ENCODE data around the gene ANKRD44.
"Not testable (repeated sequence)": the region's sequence is repeated elsewhere in the genome, so short reads cannot be mapped to it uniquely, and the experiment has no call there.

ANKRD44 gene

DNA sequence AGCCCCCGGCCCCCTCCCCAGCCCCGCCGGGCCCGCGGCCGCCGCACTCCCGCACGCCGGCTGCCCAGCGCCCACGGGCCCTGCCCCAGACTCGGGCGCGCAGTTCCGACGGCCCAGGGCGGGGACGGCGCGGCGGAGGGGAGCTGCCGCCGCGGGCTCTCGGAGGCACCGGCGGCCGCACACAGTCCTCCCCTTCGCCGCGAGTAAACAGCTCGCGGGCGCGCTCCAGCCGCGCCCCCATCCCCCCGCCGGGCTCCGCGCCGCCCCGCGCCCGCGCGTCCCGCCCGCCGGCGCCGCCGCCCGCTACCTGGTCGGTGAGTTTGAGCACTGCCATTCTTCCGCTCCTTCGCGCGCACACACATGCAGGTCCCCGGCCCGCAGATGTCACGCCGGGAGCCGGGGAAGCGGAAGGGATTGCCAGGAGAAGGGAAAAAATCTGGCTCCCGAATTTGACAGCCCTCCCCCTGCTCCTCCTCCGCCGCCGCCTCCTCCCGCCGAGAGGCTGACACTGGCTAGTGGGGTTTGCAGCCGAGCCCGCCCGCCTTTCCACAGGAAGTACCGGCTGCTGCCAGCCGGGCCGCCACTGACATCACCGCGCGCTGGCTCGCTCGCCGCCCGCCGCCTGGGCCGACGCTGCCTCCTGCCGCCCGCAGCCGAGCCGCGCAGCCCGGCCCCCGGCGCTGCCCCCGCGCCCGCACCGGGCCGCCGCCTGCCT lies at the start of gene ANKRD44:
Gene ANKRD44 (minus strand): TSS at position 510 of the 715 bp plus-strand sequence. CDS start 176 bp downstream, at position 334.
- peak; percentile 89 for DNase-seq

DNA sequence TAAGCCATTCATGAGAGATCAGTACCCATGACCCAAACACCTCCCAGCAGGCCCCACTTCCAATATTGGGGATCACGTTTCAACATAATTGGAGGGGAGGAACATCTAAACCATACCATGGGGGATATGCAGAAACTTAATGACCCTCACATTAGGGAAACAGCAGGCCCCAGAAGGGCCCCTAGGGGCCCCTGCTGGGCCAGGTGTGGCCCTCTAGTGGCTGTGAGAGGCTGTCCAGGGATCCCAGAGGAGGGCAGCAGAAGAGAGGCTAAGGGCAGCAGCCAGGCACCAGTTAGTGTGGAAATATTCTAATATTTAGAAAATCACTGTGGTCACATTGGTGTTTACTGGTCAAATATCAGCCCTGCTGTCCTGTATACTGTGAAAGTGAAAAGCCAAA lies 49.3 kb upstream of the ANKRD44 start:
- DNase-seq: no peak

GRCh38 chr2:197358931-197359330 lies 48.4 kb upstream of the ANKRD44 start:
- no peak for DNase-seq

DNA sequence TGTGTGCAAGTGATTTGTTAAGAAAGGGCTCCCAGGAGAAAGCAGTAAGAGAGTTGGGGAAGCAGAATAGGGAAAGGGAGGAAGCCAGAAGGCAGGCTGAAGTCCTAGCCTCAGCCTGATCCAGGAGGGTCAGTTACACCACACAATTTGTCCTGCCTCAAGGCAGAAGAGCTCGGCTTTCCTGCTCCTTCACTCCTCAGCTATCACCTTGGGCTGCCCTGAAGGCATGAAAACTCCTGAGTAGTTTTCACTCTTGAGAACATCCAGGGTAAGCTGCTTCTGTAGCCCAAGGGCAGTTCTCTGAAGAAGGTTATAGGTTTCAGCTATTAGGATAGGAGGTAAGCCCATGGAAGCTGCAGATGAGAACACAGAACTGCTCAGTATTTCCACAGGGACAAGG lies 47.4 kb upstream of the ANKRD44 start:
- no peak for DNase-seq

DNA sequence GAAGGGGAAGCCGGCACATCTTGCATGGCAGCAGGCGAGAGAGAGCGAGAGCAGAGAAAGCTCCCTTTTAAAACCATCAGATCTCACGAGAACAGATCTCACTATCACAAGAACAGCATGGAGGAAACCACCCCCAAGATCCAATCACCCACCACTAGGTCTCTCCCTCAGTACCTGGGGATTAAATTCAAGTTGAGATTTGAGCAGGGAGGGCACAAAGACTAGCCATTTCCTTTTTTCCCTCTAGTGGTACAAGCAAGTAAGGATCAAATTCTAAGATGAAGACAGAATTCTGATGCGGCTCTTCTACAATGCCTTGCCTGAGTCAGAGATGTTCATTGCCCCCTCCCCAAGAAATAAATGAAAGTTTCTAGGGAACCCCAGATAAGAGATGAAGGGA lies 45.6 kb upstream of the ANKRD44 start:
- DNase-seq: peak; percentile 22

DNA sequence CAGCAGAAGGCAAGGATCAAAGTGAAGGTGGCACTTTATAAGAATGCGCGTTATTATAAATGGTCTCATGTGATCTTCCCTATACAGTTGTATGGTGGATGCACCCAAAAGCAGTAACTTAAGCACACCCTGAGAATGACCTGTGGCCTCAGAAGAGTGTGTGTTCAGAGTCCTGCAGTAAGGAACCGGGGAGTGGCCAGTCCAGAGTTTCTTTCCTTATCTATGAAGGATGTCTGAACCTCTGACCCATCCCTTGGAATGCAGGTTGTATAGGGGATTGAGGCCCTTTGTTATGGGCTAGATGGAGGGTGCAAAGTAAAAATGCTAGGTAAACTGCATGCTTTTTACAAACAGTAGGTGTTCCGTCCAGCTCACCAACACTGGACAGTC lies 43.6 kb upstream of the ANKRD44 start:
- no peak for DNase-seq

DNA sequence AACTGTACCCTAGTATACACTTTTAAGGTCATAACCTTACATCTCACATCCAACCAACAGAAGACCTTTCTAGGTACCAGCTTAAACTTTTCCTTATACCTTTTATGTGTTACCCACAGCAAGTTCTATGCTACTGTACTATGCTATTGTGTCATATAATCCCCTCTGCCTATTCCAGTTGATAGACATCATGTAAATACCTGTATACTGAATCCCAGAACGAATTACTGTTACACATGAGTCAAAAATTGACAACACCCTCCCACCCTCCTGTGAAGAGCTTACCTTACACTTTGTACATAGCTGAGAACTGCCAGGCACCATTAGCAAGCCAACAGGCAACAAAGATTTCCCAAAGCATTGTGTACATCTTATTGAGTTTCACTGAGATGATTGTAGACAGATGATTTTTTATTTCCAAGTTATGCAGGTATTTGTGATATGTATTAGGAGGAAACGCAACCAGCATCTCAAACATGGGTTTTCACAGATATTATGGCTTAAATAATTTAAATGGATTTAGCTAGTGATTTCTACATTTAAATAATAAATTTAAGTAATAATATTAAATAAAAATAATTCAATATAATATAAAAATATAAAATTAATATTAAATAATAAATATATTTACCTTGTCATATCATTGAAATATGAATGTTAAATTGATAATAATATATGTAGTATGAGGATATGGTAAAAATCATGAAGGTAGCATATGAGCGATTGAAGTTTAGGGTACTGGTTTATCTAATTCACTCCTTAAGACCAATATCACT lies 43.0 kb upstream of the ANKRD44 start:
- no peak for DNase-seq

- no peak for DNase-seq
These were observed 39.1 kb upstream of the ANKRD44 start for GRCh38 chr2:197349699-197350098.

GRCh38 chr2:197348721-197349360 lies 38.3 kb upstream of the ANKRD44 start:
- no peak for DNase-seq

DNA sequence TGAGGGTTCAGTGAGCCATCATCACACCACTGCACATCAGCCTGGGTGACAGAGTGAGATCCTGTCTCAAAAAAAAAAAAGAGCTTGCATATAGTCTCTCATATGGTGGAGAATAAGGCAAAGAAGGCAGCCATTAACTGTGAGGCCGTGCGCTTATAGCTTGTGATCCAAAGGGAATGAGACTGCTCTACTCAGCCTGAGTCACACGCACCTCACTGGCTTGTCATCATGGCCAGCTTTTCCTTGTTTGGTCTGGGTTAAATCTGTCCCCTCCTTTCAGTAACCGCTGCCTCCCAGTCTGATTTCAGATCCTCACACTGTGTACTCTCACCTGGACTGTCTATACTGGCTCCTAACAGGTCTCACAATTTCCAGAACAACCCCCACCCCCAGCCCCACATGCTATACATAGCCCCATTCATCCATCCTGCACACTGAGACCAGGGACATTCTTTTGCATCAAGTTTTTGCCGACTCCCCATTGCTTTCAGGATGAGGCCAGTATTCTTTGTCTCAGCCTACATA lies 35.3 kb upstream of the ANKRD44 start:
- DNase-seq: no peak

GRCh38 chr2:197343968-197344367 lies 33.4 kb upstream of the ANKRD44 start:
- not testable (repeated sequence) for DNase-seq

DNA sequence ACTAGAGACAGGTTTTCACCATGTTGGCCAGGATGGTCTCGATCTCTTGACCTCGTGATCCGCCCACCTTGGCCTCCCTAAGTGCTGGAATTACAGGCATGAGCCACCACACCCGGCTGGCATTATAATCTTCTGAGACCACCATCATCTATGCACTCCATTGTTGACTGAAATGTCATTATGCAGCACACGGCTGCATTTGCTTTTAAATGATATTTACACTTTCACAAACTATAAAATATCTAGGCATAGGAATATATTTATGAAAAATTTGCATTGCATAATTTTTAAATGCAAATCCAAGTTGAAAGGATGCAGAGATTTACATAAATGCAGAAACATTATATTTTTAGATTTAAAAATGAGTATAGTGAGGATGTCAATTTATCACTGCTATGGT lies 30.0 kb upstream of the ANKRD44 start:
- DNase-seq: no peak

DNA sequence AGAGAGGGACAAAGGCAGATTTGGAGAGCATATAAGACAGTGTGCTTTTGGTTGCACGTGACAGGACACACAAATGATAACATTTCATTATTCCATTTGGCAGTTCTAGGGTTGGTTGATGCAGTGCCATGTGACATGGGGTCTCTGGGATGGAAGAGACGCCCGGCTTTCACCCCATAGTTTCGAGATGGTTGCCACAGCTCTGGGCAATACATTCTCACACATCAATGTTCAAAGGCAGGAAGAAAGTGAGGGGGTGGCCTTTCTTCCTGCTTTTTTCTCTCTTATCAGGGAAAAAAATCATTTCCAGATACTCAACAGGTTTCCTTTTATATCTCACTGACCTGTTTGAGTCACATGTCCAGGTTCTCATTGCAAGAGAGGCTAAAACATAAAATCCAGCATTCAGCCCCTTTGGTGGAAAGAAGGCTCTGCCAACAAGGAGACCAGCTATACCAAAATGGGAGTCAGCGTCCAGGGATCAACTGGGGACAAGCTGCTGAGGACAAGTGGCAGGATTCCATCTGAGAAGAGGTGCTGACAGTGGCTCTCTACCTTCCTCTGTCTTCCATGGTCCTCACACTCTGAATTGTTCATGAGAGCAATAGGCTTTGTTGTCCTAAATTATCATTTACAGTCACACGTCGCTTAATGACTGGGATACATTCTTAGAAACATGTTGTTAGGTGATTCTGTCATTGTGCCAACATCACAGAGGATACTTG lies 29.1 kb upstream of the ANKRD44 start:
- DNase-seq: no peak

GRCh38 chr2:197339016-197339415 lies 28.4 kb upstream of the ANKRD44 start:
- no peak for DNase-seq

- no peak for DNase-seq
These were observed 22.1 kb upstream of the ANKRD44 start for GRCh38 chr2:197332641-197333040.

DNA sequence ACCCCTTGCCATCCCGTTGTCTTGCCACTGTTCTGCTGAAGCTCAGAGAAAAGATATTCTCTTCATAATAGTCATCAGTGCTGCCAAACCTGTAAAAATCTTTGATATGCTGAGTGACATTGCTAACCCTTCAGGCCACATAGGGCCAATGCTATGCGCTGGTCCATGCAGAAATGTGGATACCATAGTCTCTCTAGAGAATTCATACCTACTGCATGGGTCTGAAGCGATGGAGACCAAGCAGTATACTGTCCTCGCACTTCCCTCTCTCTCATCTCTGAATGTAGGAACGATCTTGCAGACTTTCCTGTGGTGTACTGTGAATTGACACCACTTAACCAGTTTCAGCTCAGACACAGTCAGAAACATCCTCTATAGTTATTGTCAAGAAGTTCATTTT lies 17.9 kb upstream of the ANKRD44 start:
- no peak for DNase-seq

- no peak for DNase-seq
These were observed 17.0 kb upstream of the ANKRD44 start for GRCh38 chr2:197327472-197328098.

DNA sequence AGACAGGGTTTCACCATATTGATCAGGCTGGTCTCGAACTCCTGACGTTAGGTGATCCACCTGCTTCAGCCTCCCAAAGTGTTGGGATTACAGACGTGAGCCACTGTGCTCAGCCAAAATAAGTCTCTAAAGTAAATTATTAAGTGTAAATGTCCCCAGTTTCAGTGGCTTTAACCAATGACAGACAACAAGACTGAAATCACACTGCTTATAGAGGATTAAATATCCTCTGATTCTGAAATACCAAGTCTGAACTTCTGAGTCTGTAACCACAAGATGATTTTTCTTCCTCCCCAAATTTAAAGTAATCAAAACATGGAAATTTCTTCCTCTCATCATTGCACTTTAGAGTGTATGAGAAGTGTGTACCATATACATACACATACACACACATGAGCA lies 16.5 kb upstream of the ANKRD44 start:
- no peak for DNase-seq

DNA sequence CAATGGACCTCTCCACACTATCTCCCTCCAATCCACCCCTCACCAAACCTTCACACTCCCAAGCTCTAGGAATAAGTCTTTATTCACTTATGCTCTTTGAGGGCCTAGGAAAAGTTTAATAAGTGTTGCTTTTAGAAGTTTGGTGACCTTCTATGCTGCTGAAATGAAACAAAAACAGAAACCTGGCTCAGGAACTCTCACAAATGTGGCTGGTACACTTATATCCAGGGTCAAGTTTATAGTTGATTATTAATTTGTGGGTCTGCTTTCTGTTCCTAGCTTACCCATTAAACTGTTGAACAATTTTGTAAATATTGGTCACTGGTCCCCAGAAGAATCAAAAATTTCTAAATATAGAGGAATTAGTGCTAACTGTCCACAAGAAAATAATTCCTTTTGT lies 14.2 kb upstream of the ANKRD44 start:
- DNase-seq: no peak

- no peak for DNase-seq
These were observed 12.4 kb upstream of the ANKRD44 start for GRCh38 chr2:197322724-197323720.

DNA sequence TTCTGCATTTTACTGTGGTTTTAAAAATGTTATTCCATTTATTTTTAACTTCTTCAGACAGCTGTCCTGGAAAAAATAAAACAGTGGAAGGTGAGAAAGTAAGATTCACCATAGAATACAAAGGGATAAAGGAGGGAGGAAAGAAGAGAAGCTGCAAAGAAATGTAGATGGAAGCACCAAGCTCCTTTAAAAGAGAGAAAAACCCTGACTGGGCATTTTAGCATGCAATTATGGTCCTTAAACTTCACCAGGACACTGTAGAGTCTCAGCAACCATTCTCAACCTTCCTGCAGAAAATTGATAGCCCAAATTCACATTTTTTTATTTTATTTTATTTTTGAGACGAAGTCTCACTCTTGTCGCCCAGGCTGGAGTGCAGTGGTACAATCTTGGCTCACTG lies 11.6 kb upstream of the ANKRD44 start:
- DNase-seq: no peak
